ENCODE measurements around the gene GABARAP. TPM values are rescaled to one million over a fixed set of nuclear protein-coding genes. Genes with fewer than 3 reads are reported as not detected.
A peak's percentile ranks its signal among the peaks of the same experiment; 100 is the strongest.

Gene GABARAP
- total RNA-seq, 1 donor from 2014 or later = 418 TPM

DNA sequence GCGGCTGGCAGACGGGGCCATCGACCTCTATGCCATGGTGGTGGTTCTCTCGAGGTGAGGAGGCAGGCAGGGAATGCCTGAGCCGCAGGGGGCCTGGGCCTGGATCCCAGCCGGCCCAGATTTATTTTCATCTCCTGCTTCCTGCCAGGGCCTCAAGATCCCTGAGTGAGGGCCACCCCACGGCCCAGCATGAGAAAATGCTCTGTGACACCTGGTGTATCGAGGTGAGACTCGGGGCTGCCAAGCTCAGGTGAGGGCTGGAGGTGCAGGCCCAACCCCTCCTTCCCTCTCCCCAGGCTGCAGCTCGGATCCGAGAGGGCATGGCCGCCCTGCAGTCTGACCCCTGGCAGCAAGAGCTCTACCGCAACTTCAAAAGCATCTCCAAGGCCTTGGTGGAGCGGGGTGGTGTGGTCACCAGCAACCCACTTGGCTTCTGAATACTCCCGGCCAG lies 17.6 kb downstream of the GABARAP start:
- Mint-ChIP-seq H3K27me3 (ENCODE audit: unreplicated experiment) (peaks cover 24% of the 10 kb centered on the region), H3K36me3 (ENCODE audit: low read depth, unreplicated experiment) (peaks cover 40% of the 10 kb centered on the region), H3K9me3 (ENCODE audit: unreplicated experiment) (no peaks in the 10 kb centered on the region), H3K27ac (ENCODE audit: unreplicated experiment) (no peak overlapping the region), H3K4me1 (ENCODE audit: unreplicated experiment) (peaks cover 15% of the 10 kb centered on the region), H3K4me3 (ENCODE audit: unreplicated experiment) (no peak overlapping the region)
- no peak for DNase-seq (ENCODE audit: low spot score)
- no peak for TF ChIP-seq CTCF (IDR thresholded peaks at IDR 0.05; ENCODE audit: unreplicated experiment)

DNA sequence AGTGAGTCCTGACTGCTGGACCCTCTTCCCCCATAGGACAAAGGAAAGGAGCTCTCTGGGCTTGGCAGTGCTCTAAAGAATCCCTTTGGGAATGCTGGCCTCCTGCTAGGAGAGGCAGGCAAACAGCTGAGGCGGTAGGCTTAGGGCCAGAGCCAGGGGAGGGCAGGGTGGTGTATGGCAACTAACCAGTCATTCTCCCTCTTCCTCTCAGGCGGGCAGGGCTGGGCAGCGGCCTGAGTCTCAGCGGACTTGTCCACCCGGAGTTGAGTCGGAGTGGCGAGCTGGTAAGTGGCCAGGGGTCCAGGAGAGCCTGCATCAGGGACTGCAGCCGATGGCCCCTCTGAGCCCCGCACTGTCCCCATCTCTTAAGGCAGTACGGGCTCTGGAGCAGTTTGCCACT lies 18.1 kb downstream of the GABARAP start:
- Mint-ChIP-seq H3K4me3 (ENCODE audit: unreplicated experiment) (peak overlapping the region; percentile 73), H3K27me3 (ENCODE audit: unreplicated experiment) (peaks cover 28% of the 10 kb centered on the region), H3K4me1 (ENCODE audit: unreplicated experiment) (peaks cover 19% of the 10 kb centered on the region), H3K36me3 (ENCODE audit: low read depth, unreplicated experiment) (peaks cover 35% of the 10 kb centered on the region), H3K27ac (ENCODE audit: unreplicated experiment) (peak overlapping the region; percentile 19), H3K9me3 (ENCODE audit: unreplicated experiment) (no peaks in the 10 kb centered on the region)
- DNase-seq (ENCODE audit: low spot score) = no peak
- TF ChIP-seq CTCF (IDR thresholded peaks at IDR 0.05; ENCODE audit: unreplicated experiment) = no peak

- H3K4me3 Mint-ChIP-seq (ENCODE audit: unreplicated experiment) = peak overlapping the region; percentile 73
- no peak overlapping the region for H3K27ac Mint-ChIP-seq (ENCODE audit: unreplicated experiment)
- peaks cover 28% of the 10 kb centered on the region for H3K36me3 Mint-ChIP-seq (ENCODE audit: low read depth, unreplicated experiment)
- no peak for TF ChIP-seq CTCF (IDR thresholded peaks at IDR 0.05; ENCODE audit: unreplicated experiment)
- H3K9me3 Mint-ChIP-seq (ENCODE audit: unreplicated experiment) = no peaks in the 10 kb centered on the region
- H3K4me1 Mint-ChIP-seq (ENCODE audit: unreplicated experiment) = peaks cover 23% of the 10 kb centered on the region
- DNase-seq (ENCODE audit: low spot score) = no peak
- H3K27me3 Mint-ChIP-seq (ENCODE audit: unreplicated experiment) = peaks cover 35% of the 10 kb centered on the region
These were observed 18.9 kb downstream of the GABARAP start for GRCh38 chr17:7223375-7223774.

GRCh38 chr17:7222972-7223292 lies 19.3 kb downstream of the GABARAP start:
- no peak for TF ChIP-seq CTCF (IDR thresholded peaks at IDR 0.05; ENCODE audit: unreplicated experiment)
- peaks cover 24% of the 10 kb centered on the region for H3K36me3 Mint-ChIP-seq (ENCODE audit: low read depth, unreplicated experiment)
- DNase-seq (ENCODE audit: low spot score) = no peak
- H3K4me3 Mint-ChIP-seq (ENCODE audit: unreplicated experiment) = no peak overlapping the region
- peaks cover 37% of the 10 kb centered on the region for H3K27me3 Mint-ChIP-seq (ENCODE audit: unreplicated experiment)
- no peak overlapping the region for H3K27ac Mint-ChIP-seq (ENCODE audit: unreplicated experiment)
- H3K9me3 Mint-ChIP-seq (ENCODE audit: unreplicated experiment) = no peaks in the 10 kb centered on the region
- H3K4me1 Mint-ChIP-seq (ENCODE audit: unreplicated experiment) = peaks cover 27% of the 10 kb centered on the region

DNA sequence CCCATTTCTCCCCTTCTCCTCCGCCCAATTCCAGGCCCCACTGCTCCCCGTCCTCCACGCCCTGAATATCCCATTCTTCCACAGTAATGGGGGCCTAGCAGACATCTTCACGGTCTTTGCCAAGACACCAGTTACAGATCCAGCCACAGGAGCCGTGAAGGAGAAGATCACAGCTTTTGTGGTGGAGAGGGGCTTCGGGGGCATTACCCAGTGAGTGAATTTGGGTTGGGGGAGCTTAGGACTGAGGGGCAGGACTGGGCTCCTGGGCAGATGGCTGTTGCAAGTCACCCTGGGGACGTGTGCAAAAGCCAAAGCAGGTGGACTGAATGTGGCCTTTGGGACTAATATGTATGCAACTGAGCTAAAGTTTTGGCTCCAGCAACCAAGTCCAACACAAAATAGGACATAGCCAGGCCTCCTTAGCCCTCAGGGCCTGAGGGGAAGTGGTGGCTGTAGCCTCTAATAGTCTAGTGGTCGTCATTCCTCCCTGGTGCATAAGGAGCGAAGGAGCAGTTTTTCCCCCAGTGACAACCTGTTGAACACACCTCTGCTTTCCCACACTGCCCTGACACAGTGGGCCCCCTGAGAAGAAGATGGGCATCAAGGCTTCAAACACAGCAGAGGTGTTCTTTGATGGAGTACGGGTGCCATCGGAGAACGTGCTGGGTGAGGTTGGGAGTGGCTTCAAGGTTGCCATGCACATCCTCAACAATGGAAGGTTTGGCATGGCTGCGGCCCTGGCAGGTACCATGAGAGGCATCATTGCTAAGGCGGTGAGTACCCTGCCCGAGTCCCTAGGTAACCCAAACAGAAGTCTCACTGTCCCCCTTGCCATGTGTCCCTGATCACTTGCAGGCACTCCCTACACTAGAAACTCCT lies 19.9 kb downstream of the GABARAP start:
- H3K4me1 Mint-ChIP-seq (ENCODE audit: unreplicated experiment) = peaks cover 32% of the 10 kb centered on the region
- DNase-seq (ENCODE audit: low spot score) = no peak
- TF ChIP-seq CTCF (IDR thresholded peaks at IDR 0.05; ENCODE audit: unreplicated experiment) = no peak
- peaks cover 37% of the 10 kb centered on the region for H3K27me3 Mint-ChIP-seq (ENCODE audit: unreplicated experiment)
- H3K9me3 Mint-ChIP-seq (ENCODE audit: unreplicated experiment) = no peaks in the 10 kb centered on the region
- peak overlapping the region; percentile 36 for H3K27ac Mint-ChIP-seq (ENCODE audit: unreplicated experiment)
- H3K36me3 Mint-ChIP-seq (ENCODE audit: low read depth, unreplicated experiment) = peaks cover 21% of the 10 kb centered on the region
- peak overlapping the region; percentile 95 for H3K4me3 Mint-ChIP-seq (ENCODE audit: unreplicated experiment)

Data from endothelial cell (in vitro differentiated cells).